Iris pigment epithelial cell (primary cell): ENCODE results near the gene RWDD1.

Experiments
- DNase-seq: peaks from one replicate; pipeline ENCODE4 v3.0.0-alpha.2; 2011; ENCODE audit warnings: low read depth

The RWDD1 gene

GRCh38 chr6:116611056-116611455, 39.8 kb downstream of the RWDD1 start:
- DNase-seq: no peak

GRCh38 chr6:116615937-116616736, 44.8 kb downstream of the RWDD1 start, which contains the start of gene RSPH4A:
Gene RSPH4A (plus strand): TSS chr6:116616479. CDS start chr6:116616624, 145 bp downstream.
- peak; percentile 97 for DNase-seq

GRCh38 chr6:116616737-116617053, 45.4 kb downstream of the RWDD1 start:
- no peak for DNase-seq

- peak; percentile 28 for DNase-seq
Measured at GRCh38 chr6:116624036-116624805, 52.9 kb downstream of the RWDD1 start.

- no peak for DNase-seq
Measured at GRCh38 chr6:116625872-116626271, 54.6 kb downstream of the RWDD1 start.

- no peak for DNase-seq
Measured at GRCh38 chr6:116629563-116629981, 58.3 kb downstream of the RWDD1 start.

GRCh38 chr6:116631379-116631990, 60.2 kb downstream of the RWDD1 start:
- no peak for DNase-seq

GRCh38 chr6:116633685-116634084, 62.4 kb downstream of the RWDD1 start:
- no peak for DNase-seq
